HUDEP-2 (cell line): ENCODE data around the gene APPL2.

Experiments
- DNase-seq, 76 experiments: peaks; one replicate each; lab custom pipeline; 2025; ENCODE audit not compliant: unreplicated experiment in 76 of 76; lab: John Stamatoyannopoulos, UW

Gene APPL2

DNA sequence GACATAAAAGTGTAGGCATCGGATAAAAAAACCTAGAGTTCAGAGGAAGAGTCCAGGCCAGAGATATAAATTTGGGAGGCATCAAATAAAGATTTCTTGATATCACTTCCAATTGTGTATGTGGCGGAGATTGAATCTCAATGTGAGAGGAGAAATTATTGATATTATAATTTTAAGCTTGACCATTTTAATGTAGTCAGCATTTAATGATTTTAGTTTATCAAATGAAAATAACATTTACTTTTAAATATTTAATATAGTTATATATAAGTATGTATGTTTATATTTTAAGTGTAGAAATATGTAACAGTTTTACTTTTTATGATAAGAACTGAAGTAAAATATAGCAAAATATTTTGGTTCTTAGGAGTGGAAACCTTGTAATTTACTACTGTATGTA is 79.7 kb downstream of the APPL2 start:
- no peak for DNase-seq

DNA sequence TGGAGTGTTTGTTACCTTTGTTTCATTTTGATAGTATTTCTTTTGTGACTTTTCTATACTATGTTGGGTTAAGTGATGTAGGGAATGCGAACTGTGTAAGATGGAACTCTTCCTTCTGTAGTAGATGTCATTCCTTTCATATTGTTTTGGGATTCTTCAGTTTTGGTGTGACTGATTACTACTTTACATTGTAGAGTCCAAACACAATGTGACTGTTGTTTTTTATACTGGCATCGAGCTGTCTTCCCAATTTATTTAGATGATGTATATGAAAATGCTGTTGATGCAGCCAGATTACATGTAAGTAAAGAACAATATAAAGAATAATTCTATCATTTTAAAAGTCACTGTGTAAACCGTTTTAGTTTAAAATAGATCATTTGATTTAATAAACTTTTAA is 93.7 kb downstream of the APPL2 start:
- no peak for DNase-seq

DNA sequence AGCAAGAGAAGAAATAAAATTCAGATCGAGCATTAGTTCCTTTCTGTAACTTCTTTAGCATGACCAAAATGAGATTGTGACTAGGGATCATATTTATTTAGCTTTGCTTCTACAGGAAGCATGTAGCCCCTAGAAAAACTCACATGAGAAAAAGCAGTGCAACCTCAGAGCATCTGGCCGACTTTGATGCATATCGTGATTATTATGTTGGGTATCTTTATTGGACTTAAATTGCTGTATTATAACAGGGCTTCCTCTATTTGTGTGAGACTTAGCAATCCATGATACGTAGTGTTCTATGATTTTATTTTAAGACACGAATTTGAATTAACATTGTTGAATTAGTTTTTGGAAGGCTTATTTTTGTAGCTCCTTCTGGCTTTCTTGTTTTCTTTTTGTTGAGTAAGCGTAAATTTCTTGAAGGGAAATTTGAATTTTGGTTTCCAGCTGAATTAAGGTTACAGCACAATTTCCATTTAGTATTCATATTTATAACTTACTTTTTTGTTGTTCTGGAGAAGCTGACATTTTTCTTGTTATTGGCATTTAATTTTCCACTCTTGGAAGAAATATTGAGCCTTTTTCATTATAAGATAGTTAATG is 94.6 kb downstream of the APPL2 start:
- no peak for DNase-seq

GRCh38 chr12:105138248-105138647 is 97.7 kb downstream of the APPL2 start:
- DNase-seq, result no peak
